SK-N-SH (cell line): ENCODE results near the gene RRM1. TPM values are rescaled to one million over a fixed set of nuclear protein-coding genes. Genes with fewer than 3 reads are reported as not detected.

Experiments used
- CTCF ChIA-PET: fragments of 300-600, 350-600 bp; formaldehyde crosslinking; extraction: SDS; loops from one replicate; lab custom pipeline; 2021; lab: Yijun Ruan, JAX
- POLR2A ChIA-PET: fragments of 350-600 bp; sonication (Branson Sonifier 250); formaldehyde crosslinking; extraction: SDS; loops from one replicate; lab custom pipeline; 2020; ENCODE audit warnings: antibody characterized with exemption, inconsistent platforms; lab: Yijun Ruan, JAX
- DNase-seq: peaks from one replicate; pipeline ENCODE4 v3.0.0; 2012
- H2AFZ ChIP-seq: fragments of 200-600 bp; sonication (generic); 2 replicates; pipeline ENCODE4 v1.8.1; 2016; ENCODE audit warnings: antibody characterized with exemption, mild to moderate bottlenecking, low read depth
- H3F3A ChIP-seq: fragments of 200-600 bp; sonication (generic); replicated peaks from 2 replicates; pipeline ENCODE3; 2016; ENCODE audit warnings: antibody characterized with exemption, mild to moderate bottlenecking; ENCODE audit not compliant: insufficient read depth
- H3K27ac ChIP-seq, 2 experiments: fragments of 200-500 bp in 1 of 2; fragments of 200-600 bp in 1 of 2; sonication (Bioruptor generic) in 1 of 2; sonication (generic), shearing (Covaris generic) in 1 of 2; 2 replicates each; pipeline versions ENCODE4 v1.5.1 to v1.6.1; 2014 to 2016; ENCODE audit warnings: low read depth in 2 of 2, inconsistent platforms in 1 of 2, low read length in 1 of 2, mild to moderate bottlenecking in 1 of 2, mixed read lengths in 1 of 2
- H3K27me3 ChIP-seq: fragments of 200-600 bp; sonication (generic), shearing (Covaris generic); 2 replicates; pipeline ENCODE4 v1.6.1; 2016; ENCODE audit warnings: mixed run types; ENCODE audit not compliant: insufficient read depth
- H3K36me3 ChIP-seq, 2 experiments: fragments of 200-500 bp in 1 of 2; fragments of 200-600 bp in 1 of 2; sonication (Bioruptor generic) in 1 of 2; sonication (generic) in 1 of 2; replicated peaks in 1 of 2; 2 replicates each; pipeline versions ENCODE3 to v1.5.1; 2014 to 2016; ENCODE audit warnings: low read length in 1 of 2, mild to moderate bottlenecking in 1 of 2; ENCODE audit not compliant: insufficient read depth in 2 of 2, control insufficient read depth in 1 of 2
- H3K4me1 ChIP-seq, 2 experiments: fragments of 200-500 bp in 1 of 2; fragments of 200-600 bp in 1 of 2; sonication (Bioruptor generic) in 1 of 2; sonication (generic), shearing (Covaris generic) in 1 of 2; 2 replicates each; pipeline versions ENCODE4 v1.5.1 to v1.6.1; 2014 to 2016; ENCODE audit warnings: low read depth in 1 of 2, low read length in 1 of 2, mixed run types in 1 of 2; ENCODE audit not compliant: insufficient read depth in 2 of 2, control insufficient read depth in 1 of 2
- H3K4me2 ChIP-seq: fragments of 200-600 bp; sonication (generic), shearing (Covaris generic); 2 replicates; pipeline ENCODE4 v1.6.1; 2017; ENCODE audit warnings: mixed run types
- H3K4me3 ChIP-seq, 2 experiments: fragments of 200-500 bp in 1 of 2; fragments of 200-600 bp in 1 of 2; sonication (Bioruptor generic) in 1 of 2; sonication (generic), shearing (Covaris generic) in 1 of 2; 2 replicates each; pipeline versions ENCODE4 v1.5.1 to v1.8.1; 2014 to 2016; ENCODE audit warnings: low read depth in 2 of 2, inconsistent platforms in 1 of 2, low read length in 1 of 2, mild to moderate bottlenecking in 1 of 2, mixed read lengths in 1 of 2, moderate library complexity in 1 of 2
- H3K79me2 ChIP-seq: fragments of 200-600 bp; sonication (generic); 2 replicates; pipeline ENCODE4 v1.8.1; 2017; ENCODE audit warnings: mild to moderate bottlenecking; ENCODE audit not compliant: insufficient read depth
- H3K9ac ChIP-seq: fragments of 200-600 bp; sonication (generic); 2 replicates; pipeline ENCODE4 v1.6.1; 2017; ENCODE audit warnings: mixed run types
- H3K9me2 ChIP-seq: fragments of 200-600 bp; sonication (generic); 2 replicates; pipeline ENCODE4 v1.6.1; 2017; ENCODE audit warnings: mixed run types
- H3K9me3 ChIP-seq: fragments of 200-600 bp; sonication (generic); 2 replicates; pipeline ENCODE4 v1.6.1; 2017; ENCODE audit warnings: mixed run types, mild to moderate bottlenecking, moderate library complexity
- H4K20me1 ChIP-seq: fragments of 200-600 bp; sonication (generic); 2 replicates; pipeline ENCODE4 v1.6.1; 2017; ENCODE audit warnings: mild to moderate bottlenecking, mixed run types; ENCODE audit not compliant: insufficient read depth
- ELF1 ChIP-seq: IDR thresholded peaks from 2 replicates; pipeline ENCODE4 v1.4.0; 2012
- EP300 ChIP-seq, 2 experiments: IDR thresholded peaks; 2 replicates each; pipeline versions ENCODE4 v1.4.0 to v1.6.1; 2012; ENCODE audit warnings: borderline replicate concordance in 1 of 2, low read depth in 1 of 2, low read length in 1 of 2
- FOXM1 ChIP-seq: IDR thresholded peaks from 2 replicates; pipeline ENCODE4 v1.4.0; 2012; ENCODE audit warnings: low read depth, mild to moderate bottlenecking
- GABPA ChIP-seq: IDR thresholded peaks from 2 replicates; pipeline ENCODE4 v1.4.0; 2012; ENCODE audit warnings: low read depth, mild to moderate bottlenecking
- JUND ChIP-seq: IDR thresholded peaks from 2 replicates; pipeline ENCODE4 v1.4.0; 2012
- MXI1 ChIP-seq: IDR thresholded peaks from 2 replicates; pipeline ENCODE4 v1.6.1; 2012; ENCODE audit warnings: mild to moderate bottlenecking, low read depth, low read length, improper control_type of control experiment
- NFIC ChIP-seq: IDR thresholded peaks from 2 replicates; pipeline ENCODE4 v1.4.0; 2012; ENCODE audit warnings: borderline replicate concordance
- POLR2AphosphoS5 ChIP-seq: IDR thresholded peaks from 2 replicates; pipeline ENCODE4 v1.6.1; 2012; ENCODE audit warnings: low read depth, low read length
- RAD21 ChIP-seq: IDR thresholded peaks from 2 replicates; pipeline ENCODE4 v1.6.1; 2012; ENCODE audit warnings: mild to moderate bottlenecking, low read length
- RCOR1 ChIP-seq: fragments of 150-350 bp; IDR thresholded peaks from 2 replicates; pipeline ENCODE4 v1.6.1; 2017; ENCODE audit warnings: antibody characterized with exemption, low read length
- SMC3 ChIP-seq: IDR thresholded peaks from 2 replicates; pipeline ENCODE4 v1.6.1; 2012; ENCODE audit warnings: low read depth, low read length, improper control_type of control experiment
- USF2 ChIP-seq: fragments of 150-350 bp; IDR thresholded peaks from 2 replicates; pipeline ENCODE4 v1.6.1; 2017; ENCODE audit warnings: antibody characterized with exemption, low read length, low read depth, borderline replicate concordance
- WGBS: methylation state at CpG from one replicate; pipeline ENCODE4 v1.1.6; 2017; ENCODE audit warnings: low lambda C conversion rate; 5-methylcytosine and 5-hydroxymethylcytosine counted together
- polyA plus RNA-seq, 3 experiments: library from polyadenylated mRNA; depleted of rRNA; stranded (reverse); fragments of >200 nt; gene quantifications; 2 replicates each; pipeline ENCODE4 v1.2.3, GENCODE V29; 2012
- TF ChIP-seq, protein P1 (sequence below): IDR thresholded peaks from 2 replicates; pipeline ENCODE4 v1.4.0; 2012; ENCODE audit warnings: low read depth, borderline replicate concordance
- TF ChIP-seq, protein P2 (sequence below): IDR thresholded peaks from 2 replicates; pipeline ENCODE4; 2012
- TF ChIP-seq, protein P3 (sequence below): IDR thresholded peaks from 2 replicates; pipeline ENCODE4 v1.6.1; 2012; ENCODE audit warnings: mild to moderate bottlenecking, low read depth, low read length, moderate library complexity
- TF ChIP-seq, protein P4 (sequence below): IDR thresholded peaks from 2 replicates; pipeline ENCODE4 v1.4.0; 2012; ENCODE audit warnings: low read depth, borderline replicate concordance

The RRM1 gene
- polyA plus RNA-seq, 1 of the 3 experiments (the other 2 are of a cell fraction): 28.2 TPM

DNA sequence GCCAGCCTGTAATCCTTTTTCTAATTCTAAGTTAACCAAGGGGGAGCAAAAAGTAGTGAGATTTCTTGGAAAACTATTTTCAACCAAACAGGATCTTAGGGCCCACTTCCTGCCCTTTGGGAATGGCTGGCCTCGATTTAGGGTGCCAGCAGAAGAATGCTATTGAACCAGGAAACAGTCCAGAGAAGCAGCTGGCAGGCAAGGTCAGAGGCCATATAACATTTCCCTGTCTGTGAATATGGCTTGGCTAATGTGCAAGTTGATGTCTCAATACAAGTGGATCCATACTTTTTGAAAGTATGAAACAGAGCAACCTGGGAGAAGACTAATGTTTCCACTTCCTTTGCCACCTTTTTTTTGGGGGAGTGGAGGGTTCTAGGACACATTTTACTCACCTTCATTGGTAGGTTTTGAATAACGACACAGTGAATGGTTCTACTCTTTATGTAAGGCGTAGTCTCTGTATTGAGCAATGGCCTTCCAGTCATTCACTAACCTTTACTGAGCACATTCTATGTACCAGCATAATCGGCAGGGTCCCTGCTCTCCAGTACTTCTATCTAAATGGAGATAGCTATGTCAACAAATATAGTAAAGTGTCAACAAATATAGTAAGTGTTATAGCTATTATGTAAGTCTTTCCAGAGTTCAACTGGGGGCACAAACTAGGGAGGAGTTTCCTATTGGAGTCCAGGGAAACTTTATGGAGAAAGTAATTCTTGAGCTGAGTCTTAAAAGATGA lies 34.2 kb upstream of the RRM1 start:
- ChIA-PET POLR2A (no interaction called here), CTCF (interaction anchor here (1.1 to 4.3 kb wide), 6 partner anchors 12 to 219 kb away, joined by 3 to 23 read pairs (median 6); partner anchors contain the start of gene STIM1)
- Histone ChIP-seq H3K79me2 (no peaks in the 10 kb centered on the region), H4K20me1 (no peaks in the 10 kb centered on the region), H3K9ac (no peak overlapping the region), H2AFZ (no peak overlapping the region), H3K36me3 (peaks cover 7 to 14% of the 10 kb centered on the region in 2 experiments), H3K9me2 (no peaks in the 10 kb centered on the region), H3K27me3 (no peaks in the 10 kb centered on the region), H3K9me3 (no peaks in the 10 kb centered on the region), H3F3A (no peaks in the 10 kb centered on the region), H3K27ac (no peak overlapping the region), H3K4me1 (peaks cover 8% of the 10 kb centered on the region in 2 experiments; a peak in 3 of 4 replicates), H3K4me3 (no peak overlapping the region), H3K4me2 (no peak overlapping the region)
- DNase-seq: no peak
- TF ChIP-seq, protein P1, sequence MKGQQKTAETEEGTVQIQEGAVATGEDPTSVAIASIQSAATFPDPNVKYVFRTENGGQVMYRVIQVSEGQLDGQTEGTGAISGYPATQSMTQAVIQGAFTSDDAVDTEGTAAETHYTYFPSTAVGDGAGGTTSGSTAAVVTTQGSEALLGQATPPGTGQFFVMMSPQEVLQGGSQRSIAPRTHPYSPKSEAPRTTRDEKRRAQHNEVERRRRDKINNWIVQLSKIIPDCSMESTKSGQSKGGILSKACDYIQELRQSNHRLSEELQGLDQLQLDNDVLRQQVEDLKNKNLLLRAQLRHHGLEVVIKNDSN: no peak
- TF ChIP-seq MXI1 (no peak), POLR2AphosphoS5 (no peak), ELF1 (no peak), EP300 (IDR thresholded peaks at IDR 0.05; ENCODE audit: borderline replicate concordance in 1 of 2, low read depth in 1 of 2, low read length in 1 of 2) (no peak), JUND (no peak), RAD21 (no peak), USF2 (no peak), NFIC (no peak), RCOR1 (no peak), GABPA (no peak), SMC3 (no peak), FOXM1 (no peak)
- TF ChIP-seq, protein P2, sequence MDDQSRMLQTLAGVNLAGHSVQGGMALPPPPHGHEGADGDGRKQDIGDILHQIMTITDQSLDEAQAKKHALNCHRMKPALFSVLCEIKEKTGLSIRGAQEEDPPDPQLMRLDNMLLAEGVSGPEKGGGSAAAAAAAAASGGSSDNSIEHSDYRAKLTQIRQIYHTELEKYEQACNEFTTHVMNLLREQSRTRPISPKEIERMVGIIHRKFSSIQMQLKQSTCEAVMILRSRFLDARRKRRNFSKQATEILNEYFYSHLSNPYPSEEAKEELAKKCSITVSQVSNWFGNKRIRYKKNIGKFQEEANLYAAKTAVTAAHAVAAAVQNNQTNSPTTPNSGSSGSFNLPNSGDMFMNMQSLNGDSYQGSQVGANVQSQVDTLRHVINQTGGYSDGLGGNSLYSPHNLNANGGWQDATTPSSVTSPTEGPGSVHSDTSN: no peak
- TF ChIP-seq, protein P3, sequence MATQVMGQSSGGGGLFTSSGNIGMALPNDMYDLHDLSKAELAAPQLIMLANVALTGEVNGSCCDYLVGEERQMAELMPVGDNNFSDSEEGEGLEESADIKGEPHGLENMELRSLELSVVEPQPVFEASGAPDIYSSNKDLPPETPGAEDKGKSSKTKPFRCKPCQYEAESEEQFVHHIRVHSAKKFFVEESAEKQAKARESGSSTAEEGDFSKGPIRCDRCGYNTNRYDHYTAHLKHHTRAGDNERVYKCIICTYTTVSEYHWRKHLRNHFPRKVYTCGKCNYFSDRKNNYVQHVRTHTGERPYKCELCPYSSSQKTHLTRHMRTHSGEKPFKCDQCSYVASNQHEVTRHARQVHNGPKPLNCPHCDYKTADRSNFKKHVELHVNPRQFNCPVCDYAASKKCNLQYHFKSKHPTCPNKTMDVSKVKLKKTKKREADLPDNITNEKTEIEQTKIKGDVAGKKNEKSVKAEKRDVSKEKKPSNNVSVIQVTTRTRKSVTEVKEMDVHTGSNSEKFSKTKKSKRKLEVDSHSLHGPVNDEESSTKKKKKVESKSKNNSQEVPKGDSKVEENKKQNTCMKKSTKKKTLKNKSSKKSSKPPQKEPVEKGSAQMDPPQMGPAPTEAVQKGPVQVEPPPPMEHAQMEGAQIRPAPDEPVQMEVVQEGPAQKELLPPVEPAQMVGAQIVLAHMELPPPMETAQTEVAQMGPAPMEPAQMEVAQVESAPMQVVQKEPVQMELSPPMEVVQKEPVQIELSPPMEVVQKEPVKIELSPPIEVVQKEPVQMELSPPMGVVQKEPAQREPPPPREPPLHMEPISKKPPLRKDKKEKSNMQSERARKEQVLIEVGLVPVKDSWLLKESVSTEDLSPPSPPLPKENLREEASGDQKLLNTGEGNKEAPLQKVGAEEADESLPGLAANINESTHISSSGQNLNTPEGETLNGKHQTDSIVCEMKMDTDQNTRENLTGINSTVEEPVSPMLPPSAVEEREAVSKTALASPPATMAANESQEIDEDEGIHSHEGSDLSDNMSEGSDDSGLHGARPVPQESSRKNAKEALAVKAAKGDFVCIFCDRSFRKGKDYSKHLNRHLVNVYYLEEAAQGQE: no peak
- TF ChIP-seq, protein P4, sequence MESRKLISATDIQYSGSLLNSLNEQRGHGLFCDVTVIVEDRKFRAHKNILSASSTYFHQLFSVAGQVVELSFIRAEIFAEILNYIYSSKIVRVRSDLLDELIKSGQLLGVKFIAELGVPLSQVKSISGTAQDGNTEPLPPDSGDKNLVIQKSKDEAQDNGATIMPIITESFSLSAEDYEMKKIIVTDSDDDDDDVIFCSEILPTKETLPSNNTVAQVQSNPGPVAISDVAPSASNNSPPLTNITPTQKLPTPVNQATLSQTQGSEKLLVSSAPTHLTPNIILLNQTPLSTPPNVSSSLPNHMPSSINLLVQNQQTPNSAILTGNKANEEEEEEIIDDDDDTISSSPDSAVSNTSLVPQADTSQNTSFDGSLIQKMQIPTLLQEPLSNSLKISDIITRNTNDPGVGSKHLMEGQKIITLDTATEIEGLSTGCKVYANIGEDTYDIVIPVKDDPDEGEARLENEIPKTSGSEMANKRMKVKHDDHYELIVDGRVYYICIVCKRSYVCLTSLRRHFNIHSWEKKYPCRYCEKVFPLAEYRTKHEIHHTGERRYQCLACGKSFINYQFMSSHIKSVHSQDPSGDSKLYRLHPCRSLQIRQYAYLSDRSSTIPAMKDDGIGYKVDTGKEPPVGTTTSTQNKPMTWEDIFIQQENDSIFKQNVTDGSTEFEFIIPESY: no peak
- WGBS: 79% methylated on average over 4 of the region's 4 CpGs
